K562 treated with DMSO at 1 percent for 12 hours (cell line): Measurements from ENCODE around the gene ACOX2. TPM values are rescaled to one million over a fixed set of nuclear protein-coding genes. Genes with fewer than 3 reads are reported as not detected.

Experiments used
- total RNA-seq: library from RNA; unstranded; fragments of 300-600 nt; gene quantifications from 2 replicates; pipeline ENCODE4 v1.2.3, GENCODE V29; 2022; ENCODE audit not compliant: insufficient read depth

Gene ACOX2
- total RNA-seq: not detected in 2 replicates

GRCh38 chr3:58536501-58537411, at the start of gene ACOX2:
ACOX2 (minus strand) TSS chr3:58537190; CDS start chr3:58535106, 2,084 bp downstream.

GRCh38 chr3:58577269-58577821, 40.4 kb upstream of the ACOX2 start, which contains the start of gene FAM107A:
FAM107A (minus strand) TSS chr3:58577391; CDS start chr3:58569860, 7,531 bp downstream.

GRCh38 chr3:58491506-58492402, 45.2 kb downstream of the ACOX2 start, which contains the start of gene KCTD6:
KCTD6 (plus strand) TSS chr3:58492096; CDS start chr3:58498756, 6,660 bp downstream.

Other genes starting within 250 kb of the ACOX2 start
- gene RPP14, start 230.9 kb downstream of the ACOX2 start, total RNA-seq: 1.9 and 5.6 TPM in 2 replicates
- gene HTD2, start 230.7 kb downstream of the ACOX2 start, total RNA-seq: 0.74 and 5.5 TPM in 2 replicates
- 7.2 and 26.5 TPM in 2 replicates for gene PXK, start 204.3 kb downstream of the ACOX2 start, total RNA-seq
- gene PDHB, start 103.4 kb downstream of the ACOX2 start, total RNA-seq: 50.0 and 65.1 TPM in 2 replicates
- 2.2 and 6.6 TPM in 2 replicates for gene KCTD6, start 45.1 kb downstream of the ACOX2 start, total RNA-seq
- not detected in 2 replicates for gene FAM107A, start 40.2 kb upstream of the ACOX2 start, total RNA-seq
- gene FAM3D, start 129.6 kb upstream of the ACOX2 start, total RNA-seq: not detected in 2 replicates